Muscle of back (tissue), 11 donors: Measurements from ENCODE around the gene EIF2A. TPM values are rescaled to one million over a fixed set of nuclear protein-coding genes. Genes with fewer than 3 reads are reported as not detected.
A peak's percentile ranks its signal among the peaks of the same experiment; 100 is the strongest.
"Not testable (repeated sequence)": the region's sequence is repeated elsewhere in the genome, so short reads cannot be mapped to it uniquely, and the experiment has no call there.

Experiments
- DNase-seq, 3 donors: peaks; one replicate each; pipeline versions ENCODE4 v3.0.0 to v3.0.0-alpha.2; 2013
- polyA plus RNA-seq, 10 donors: library from polyadenylated mRNA; unstranded; fragments of 120-200 nt; gene quantifications; one replicate each; pipeline ENCODE4 v1.2.1, GENCODE V29; 2013; ENCODE audit not compliant: insufficient read length in 10 of 10

The EIF2A gene
- polyA plus RNA-seq, 10 donors = 129 to 198 (median 151) TPM

DNA sequence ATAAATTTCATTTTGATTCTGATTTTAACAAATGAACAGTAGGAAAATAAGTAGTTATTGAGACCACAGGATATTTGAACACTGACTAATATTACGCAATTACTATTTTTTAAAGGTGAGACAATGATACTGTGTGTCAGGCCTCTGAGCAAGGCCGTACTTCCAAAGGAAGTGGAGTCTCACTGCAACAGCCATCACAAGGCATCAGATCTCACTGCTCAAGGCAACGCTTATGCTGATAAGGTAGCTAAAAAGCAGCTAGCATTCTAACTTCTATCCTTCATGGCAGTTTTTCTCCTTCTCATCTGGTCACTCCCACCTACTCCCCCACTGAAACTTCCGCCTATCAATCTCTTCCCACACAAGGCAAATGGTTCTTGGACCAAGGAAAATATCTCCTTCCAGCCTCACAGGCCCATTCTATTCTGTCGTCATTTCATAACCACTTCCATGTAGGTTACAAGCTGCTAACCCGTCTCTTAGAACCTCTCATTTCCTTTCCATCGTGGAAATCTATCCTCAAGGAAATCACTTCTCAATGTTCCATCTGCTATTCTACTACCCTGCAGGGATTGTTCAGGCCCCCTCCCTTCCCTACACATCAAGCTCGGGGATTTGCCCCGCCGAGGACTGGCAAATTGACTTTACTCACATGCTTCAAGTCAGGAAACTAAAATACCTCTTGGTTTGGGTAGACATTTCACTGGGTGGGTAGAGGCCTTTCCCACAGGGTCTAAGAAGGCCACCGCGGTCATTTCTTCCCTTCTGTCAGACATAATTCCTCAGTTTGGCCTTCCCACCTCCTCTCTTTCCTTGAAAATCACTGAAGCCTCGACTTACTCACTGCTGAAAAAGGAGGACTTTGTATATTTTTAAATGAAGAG, 54.3 kb downstream of the EIF2A start:
- not testable (repeated sequence) for DNase-seq

DNA sequence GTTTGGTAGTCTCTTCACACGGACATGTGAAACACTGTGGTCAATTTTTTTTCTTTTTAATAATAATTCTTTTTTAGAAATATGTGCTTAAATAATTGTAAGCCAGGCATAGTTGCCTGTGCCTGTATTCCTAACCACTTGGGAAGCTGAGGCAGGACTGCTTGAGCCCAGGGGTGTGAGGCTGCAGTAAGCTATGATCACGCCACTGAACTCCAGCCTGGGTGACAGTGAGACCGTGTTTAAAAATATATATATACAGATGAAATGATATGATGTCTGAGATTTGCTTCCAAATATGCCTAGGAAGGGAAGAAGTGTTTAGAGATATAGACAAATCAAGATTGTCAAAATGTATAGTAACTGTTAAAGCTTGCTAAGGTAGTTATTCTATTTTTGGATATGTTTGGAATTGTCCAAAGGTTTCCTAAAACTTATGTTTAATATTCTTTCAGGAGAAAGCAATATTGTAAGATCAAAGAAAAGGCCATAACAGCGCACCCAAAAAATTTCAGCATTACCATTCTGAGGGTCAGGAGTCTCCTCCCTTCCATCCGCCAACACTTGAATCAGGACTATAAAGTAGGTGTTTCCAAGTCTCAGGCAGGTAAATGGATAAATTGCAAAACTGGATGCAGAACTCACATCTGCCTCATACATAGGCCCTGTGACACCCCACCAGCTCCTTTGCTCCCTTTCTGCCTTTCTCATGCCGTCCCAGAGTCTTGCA, 56.0 kb downstream of the EIF2A start:
- DNase-seq = peak in 1 of 3 donors; percentile 3

DNA sequence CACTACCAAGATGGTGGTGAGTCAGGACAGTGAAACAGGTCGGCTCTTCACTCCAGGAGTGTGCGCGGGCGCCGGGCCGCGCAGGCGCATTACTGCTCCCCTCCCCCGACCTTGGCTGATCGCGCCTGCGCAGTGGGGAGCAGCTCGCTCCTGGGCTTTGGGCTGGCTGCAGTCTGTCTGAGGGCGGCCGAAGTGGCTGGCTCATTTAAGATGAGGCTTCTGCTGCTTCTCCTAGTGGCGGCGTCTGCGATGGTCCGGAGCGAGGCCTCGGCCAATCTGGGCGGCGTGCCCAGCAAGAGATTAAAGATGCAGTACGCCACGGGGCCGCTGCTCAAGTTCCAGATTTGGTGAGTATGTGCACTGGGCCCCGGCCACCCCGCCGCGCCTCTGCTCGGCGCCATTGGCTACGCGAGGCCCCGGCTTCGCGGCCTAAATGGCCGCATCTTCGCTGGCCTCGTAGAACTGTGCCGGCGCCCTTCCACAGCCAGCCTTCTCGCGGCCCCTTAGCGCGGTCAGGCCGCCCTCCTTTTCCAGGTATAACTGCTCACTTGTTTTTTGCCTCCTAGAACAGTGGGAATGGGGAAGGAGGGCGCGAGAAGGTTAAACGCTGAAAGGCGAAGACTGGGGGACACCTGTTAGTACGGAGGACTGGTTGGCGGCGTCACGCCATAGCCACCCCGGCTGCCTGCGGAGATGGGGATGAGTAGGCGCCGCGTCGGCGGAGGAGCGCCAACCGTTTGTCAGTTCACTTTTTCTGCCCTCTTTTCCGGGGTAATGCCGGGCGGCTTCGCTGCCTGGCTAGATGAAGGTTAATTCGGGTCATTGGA, 56.8 kb downstream of the EIF2A start, which contains the start of gene SELENOT:
Gene SELENOT (plus strand): TSS at position 169 of the 827 bp plus-strand sequence. CDS start 42 bp downstream, at position 211.
- DNase-seq = peak; percentile 97 to 99 (median 99)

DNA sequence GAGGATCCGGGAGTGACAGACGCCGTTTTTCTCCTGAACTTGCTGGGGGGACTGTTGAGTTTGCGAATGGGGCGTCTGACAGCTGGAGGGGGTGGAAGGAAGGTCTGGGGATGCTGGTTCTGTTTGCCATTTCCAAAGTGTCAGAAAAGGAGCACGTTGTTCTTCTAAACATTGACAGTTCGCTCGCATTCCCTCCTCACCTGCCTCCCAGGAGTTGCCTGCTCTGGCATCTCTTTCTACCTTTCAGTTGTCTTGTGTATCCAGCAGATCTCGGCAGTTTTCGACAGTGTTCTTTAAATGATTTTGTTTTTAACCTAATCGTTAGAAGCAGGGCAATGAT, 57.4 kb downstream of the EIF2A start:
- no peak for DNase-seq

DNA sequence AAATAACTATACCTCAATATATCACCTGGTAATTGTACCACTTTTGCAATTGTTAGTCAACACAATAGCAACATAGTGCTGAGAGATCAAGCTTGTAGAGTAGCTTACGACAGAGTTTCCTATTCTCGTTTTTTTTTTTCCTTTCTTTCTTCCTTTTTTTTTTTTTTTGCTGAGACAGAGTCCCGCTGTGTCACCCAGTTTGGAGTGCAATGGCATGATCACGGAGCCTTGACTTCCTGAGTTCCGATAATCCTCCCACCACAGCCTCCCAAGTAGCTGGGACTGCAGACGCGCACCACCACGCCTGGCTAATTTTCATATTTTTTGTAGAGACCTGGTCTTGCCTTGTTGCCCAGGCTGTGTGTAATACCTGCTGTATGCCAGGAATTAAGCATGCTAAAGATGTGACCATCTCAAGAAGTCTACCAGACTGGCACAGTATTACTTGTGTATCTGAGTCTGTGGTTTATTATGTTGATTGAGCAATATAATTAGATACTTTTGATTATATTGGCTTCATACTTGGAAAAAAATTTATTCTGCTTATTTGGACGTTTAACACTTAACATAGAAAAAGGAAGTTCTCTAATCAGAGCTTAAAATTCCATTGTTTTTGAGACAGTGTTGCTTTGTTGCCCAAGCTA, 59.5 kb downstream of the EIF2A start:
- peak in 1 of 3 donors; percentile 10 for DNase-seq

DNA sequence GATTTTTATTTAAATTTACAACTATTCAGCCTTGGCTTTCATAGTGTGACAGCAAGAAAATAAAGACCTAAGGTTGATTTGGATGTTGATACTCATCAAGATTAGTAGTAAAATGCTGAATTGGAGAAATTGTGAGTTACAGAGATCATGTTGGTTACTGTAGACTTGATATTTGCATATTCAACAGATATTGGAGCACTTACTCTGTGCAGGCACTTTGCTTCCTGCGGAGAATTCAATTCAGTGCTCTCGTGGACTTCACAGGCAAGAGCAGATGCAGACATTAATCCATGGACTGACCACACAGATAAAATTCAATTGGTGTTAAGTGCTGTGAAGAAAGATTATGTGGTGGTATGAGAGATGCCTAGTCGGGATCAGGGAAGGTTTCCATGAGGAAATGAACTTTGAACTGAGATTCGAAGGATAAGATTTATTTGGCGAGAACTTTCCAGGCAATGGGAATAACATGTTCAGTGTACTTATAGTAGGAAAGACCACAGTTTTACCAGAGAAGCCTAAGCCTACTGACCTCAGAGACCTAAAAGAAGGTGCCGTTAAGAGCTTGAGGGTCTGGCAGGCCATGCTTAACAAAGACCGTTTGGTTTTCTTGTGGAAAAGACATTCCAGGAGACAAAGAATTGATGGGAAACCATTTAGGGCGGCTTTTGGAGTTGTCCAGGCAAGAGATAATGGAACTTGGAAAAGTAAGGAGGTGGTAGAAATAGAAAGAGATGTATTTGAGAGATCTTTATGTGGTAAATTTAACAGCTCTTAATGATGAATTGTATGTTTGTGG, 60.9 kb downstream of the EIF2A start:
- DNase-seq = no peak

DNA sequence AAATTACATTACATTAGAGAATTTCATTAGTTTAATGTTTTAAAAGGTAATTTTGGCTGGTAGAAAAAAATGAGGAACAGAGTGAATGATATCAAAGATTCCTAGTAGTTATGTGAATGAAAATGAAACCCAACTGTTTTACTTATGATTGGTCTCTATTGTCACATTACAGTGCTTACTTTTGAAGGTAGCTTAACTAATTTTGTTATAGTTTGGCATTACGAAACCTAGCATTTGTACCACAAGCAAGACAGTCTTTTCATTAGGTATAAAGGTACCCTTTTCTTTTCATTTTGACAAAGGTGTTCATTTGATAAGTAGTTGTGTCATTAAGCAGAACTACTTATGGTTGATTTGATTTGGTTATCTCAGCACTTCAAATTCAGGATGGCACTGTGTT, 63.4 kb downstream of the EIF2A start:
- no peak for DNase-seq

DNA sequence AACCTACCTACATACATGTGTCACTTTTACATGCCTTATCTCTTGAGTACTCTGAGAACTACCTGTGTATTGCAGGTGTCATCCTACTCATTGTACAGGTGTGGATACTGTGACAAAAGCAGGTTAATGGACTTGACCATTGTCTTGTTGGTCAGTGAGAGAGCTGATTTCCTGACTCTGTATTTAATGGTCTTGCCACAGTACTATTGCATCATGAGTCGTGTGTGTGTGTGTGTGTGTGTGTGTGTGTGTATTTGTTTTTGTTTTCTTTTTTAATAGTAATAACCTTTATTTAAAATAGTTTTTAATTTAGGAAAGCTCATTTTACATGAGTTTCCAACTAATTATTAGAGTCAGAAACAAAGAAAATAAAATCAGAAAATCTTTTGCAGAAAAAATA, 64.2 kb downstream of the EIF2A start:
- DNase-seq = no peak

DNA sequence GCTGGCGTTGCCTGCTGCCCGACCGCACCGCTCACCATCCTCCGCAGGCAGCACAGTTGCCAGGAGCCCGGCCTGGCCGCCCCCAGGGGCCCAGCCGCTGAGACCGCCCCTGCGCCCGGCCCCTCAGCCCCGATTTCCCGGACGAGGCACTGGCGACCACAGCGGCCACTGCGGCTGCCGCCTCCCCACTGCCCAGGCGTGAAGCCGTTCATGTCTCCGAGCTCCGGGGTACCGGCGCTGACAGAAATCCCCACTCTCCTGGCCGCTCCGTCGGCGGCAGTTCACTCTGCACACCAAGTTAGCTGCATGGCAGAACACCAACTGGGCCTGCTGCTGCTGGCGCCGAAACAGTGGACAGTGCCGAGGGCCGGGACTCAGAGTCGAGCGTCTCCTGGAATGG, 65.1 kb downstream of the EIF2A start:
- no peak for DNase-seq

DNA sequence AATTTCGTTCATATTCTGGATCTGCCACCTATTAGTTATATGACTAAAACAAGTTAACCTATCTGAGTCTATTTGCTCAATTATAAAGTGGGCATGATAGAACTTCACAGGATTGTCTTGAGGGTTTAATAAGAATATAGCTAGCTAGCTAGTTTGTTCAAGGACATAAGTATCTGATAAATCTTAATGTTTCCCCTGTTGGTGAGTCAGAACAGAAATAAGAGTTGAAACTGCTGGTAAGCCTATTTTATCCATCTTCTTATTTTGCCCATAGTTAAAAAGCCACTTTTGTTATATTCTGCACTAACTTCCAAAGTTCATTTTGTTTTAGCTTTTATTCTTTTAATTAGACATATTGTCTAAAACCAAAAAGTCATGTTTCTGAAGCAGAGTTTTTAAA, 65.9 kb downstream of the EIF2A start:
- no peak for DNase-seq

DNA sequence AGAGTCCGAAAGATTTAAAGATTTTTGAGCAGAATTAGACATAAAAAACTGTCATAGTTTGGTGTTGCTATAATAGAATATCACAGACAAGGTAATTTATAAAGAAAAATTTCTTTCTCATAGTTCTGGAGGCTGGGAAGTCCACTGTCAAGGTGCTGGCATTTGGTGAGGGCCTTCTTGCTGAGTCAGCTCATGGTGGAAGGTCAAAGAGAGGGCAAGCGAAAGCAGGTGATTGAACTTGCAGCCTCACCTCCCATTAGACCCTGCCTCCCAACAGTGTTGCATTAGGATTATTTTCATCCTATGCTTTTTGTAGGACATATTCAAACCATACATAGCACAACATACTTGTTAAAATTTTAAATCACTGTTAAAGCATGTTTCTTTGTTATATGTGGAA, 66.4 kb downstream of the EIF2A start:
- no peak for DNase-seq

DNA sequence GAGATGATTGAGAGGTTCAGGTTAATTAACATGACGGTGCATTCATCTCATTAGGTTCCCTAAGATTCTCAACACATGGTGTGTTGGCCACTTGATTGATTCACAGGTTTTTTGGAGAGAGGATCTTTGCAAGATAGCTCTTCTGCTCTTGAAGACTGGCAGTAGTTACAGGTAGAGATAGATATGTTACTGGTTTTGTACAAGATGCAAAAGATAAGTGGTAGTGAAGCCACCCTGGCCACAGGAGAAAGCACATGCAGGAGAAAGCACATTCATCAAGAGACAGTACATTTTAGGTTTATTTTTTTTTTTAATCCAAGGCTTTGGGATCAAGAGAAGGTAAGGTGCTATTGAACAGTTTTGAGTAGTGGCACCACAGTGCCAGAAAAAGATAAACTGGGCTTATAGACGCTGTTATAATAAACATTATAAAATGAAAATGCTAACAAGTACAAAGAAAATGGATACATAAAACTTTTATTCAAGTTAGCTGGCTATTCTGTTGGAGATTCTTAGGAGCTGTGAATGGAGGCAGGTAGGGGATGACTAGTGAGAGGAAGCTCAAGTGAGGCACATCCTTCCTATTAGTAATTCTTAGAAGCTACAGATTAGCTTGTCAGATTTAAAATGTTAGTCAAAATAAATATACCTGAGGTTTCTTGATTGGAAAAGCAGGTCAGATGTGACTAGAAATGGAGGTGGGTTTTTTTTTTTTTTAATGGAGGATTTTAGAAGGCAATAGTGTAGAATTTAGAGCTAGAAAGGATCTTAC, 67.3 kb downstream of the EIF2A start:
- DNase-seq = no peak

DNA sequence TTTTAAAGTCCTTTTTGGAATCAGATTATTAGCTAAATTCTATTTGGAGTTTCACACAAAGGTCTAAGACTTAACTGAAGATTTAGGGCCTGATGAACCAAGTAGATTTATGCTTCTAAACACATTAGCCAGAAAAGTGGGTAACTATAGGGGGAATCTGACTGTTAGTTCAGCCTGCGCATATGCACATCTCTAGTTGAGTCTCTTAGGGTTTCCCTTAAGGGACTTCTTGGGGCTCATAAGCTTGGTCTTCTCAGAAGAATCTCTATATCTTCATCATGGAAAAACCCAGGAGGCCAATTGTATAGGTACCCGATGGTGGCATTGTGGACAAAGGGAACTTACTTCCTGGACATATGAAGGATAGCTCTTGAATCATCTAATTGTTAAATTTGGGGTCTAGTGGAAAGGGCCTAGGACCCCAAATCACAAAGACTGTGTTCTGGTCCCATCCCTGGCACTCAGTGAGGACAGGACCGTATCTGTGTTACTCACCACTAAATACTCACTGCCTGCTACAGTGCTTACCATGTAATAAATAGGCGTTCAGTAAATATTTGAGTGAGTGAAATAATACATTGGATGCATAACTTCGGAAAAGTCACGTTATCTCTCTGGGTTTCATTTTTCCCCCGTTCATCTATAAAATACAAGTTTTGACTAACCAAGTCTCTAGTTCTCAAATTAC, 73.6 kb downstream of the EIF2A start:
- DNase-seq = no peak

DNA sequence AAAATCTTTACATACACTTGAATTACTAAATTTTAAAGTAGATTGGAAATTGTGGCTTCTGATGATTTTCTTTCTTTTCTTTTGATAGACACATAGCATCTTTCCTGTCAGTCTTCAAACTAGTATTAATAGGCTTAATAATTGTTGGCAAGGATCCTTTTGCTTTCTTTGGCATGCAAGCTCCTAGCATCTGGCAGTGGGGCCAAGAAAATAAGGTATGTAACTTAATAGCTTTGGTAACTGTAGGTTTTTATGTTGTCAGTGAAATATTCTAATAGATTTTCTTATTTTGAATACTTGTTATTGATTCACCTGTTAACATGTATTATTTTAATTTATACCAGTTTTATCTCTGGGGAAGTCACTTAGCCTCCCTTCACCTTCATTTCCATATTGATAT, 76.4 kb downstream of the EIF2A start:
- DNase-seq = not testable (repeated sequence)

DNA sequence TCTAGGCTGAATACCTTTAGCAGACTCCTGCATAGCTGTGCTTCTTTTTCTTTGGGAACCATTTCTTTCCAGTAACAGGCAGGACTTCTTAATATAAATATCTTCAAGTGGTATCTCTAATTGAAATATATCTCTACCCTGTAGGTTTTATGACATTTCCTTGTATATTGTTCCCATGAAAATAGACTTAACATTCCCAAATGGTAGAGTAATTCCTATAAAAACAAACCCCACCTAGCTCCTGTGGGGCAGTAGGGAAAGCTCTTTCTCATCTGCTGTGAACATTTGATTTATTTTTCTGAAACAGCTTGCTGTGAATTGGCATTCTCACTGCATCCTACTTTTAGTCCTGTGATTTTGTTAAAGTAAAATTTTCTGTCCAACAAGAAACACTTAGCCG, 77.4 kb downstream of the EIF2A start:
- no peak for DNase-seq

DNA sequence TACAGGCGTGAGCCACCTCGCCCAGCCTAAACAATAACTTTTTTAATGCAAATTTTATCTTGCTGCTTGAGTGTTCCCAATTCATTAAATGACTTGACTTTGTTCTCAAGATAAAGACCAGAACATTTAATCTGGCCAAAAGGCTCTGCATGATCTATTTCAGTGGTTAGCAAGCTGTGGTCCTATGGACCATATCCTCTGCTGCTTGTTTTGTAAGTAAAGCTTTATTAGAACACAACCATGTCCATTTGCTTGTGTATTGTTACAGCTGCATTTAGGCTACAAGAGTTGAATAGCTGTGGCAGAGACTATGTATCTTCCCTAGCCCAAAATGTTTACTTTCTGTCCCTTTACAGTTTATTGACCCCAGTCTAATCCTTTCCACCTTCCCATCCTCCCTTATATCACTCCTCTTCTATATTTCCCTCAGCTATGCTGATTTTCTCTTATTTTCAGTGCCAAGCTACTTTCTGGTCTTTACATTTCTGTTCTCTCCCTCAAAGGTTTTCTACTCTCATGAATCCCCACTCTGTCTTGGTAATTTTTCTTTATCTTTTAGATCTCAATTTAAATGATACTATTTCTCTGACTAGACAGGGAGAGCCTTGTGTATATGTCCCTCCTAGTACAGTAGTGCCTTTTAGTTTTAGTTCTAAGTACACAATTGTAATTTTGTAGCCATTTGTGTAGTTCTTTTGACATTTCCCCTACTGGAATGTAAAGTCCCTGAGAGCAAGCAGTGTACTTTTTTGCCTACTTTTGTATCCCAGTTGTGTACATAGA, 79.8 kb downstream of the EIF2A start:
- no peak for DNase-seq

DNA sequence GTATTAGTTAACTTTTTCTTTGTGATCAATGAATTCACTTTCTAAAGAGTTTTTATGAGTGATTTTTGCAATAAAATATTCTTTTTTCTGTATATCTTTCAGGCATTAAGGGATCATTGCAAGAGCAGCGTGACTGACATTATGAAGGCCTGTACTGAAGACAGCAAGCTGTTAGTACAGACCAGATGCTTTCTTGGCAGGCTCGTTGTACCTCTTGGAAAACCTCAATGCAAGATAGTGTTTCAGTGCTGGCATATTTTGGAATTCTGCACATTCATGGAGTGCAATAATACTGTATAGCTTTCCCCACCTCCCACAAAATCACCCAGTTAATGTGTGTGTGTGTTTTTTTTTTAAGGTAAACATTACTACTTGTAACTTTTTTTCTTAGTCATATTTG, 81.0 kb downstream of the EIF2A start:
- DNase-seq = peak; percentile 19 to 49 (median 32)

DNA sequence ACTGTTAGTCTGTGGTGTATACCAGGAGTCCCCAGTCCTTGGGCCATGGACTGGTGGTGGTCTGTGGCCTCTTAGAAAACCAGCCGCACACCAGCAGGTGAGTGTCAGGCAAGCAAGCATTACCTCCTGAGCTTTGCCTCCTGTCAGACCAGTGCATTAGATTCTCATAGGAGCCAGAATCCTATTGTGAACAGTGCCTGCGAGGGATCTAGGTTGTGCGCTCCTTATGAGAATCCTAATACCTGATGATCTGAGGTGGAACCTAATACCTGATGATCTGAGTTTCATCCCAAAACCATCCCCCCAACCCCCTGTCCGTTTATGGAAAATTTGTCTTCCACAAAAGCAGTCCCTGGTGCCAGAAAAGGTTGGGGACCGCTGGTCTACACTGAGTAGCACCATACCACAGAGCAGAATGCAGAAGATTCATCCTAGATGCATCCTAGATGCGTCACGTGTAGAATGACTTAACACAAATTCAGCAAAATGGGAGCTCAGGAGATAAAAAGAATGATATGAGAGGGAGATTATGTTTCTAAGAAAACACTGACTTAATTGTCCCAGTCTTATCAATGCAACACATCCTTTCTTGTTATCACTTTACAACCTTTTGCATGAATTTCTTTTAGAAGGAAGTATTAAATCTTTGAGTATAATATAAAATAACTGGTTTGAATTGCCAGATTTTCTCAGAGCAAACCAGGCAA, 85.1 kb downstream of the EIF2A start:
- no peak for DNase-seq
